NCI-H524 (cell line): ENCODE data around the gene VAMP2.

Source experiments
- DNase-seq, 2 experiments: peaks; one replicate each; lab custom pipeline; 2025; lab: John Stamatoyannopoulos, UW

Gene VAMP2

DNA sequence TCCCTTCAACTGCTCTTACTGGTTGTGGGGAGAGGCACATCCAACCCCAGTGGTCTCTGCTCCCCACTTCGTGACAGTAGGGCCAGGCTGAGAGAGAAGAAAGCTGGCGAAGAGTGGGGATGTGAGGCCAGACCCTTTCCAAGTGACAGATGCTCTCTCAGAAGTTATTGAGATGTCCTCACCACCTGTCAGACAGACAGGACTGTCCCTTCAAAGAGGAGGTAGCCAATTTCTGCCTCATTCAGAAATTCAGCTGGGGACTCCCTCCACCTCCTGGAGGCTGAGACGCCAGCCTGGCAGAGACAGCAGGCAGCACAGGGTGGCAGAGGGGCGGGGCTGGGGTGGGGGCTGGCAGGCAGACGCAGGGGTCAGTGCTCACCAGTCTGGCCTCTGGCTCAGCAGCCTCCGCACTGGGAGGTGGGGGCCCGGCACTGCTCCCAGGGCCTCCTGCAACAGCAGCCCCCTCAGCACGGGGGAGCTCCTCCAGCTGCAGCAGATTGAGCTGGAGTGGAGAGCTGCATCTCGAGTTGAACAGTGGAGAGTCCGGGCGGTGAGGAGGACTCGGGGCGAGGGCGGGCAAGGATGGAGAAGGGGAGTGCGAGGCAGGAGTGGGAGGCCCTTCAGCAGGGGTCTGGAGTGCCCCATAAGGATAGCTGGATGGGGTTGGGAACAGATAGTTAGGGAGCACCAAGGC lies 19.7 kb downstream of the VAMP2 start:
- DNase-seq: peak in 1 of 2 experiments; percentile 27

DNA sequence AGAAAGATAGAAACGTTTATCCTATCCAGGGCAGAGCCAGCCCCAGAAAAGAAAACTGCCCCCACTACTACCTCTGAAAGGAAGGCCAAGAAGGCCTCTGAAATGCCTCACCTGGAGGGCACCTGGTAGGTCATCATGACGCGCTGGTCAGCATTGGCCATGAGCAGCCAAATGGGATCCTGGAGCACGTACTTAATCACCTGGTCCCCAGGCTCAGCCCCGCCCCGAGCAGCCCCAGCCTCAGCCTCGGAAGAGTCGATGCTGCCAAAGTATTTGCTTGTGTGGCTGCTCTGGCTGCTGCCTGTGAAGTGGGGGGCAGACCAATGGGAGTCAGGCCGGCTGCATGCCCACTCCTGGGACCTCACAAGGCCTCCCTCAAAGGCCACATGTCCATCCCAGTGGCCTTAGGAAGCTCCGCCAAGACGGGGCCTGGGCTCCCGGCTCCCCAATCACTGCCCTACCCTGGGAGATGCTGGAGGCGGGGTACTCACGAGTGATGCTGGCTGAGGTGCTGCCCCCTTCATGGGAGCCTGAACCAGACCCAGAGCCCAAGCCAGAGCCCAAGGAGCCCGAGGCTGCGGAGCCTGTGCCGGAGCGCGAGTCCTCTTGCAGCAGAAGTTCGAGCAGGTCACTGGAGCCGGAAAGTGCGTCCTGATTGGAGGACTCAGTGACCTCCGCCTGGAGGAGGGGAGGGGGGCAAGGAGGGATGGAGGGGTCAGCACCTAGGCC lies 20.4 kb downstream of the VAMP2 start:
- DNase-seq: no peak

GRCh38 chr17:8141741-8142140 lies 21.0 kb downstream of the VAMP2 start:
- DNase-seq: no peak

DNA sequence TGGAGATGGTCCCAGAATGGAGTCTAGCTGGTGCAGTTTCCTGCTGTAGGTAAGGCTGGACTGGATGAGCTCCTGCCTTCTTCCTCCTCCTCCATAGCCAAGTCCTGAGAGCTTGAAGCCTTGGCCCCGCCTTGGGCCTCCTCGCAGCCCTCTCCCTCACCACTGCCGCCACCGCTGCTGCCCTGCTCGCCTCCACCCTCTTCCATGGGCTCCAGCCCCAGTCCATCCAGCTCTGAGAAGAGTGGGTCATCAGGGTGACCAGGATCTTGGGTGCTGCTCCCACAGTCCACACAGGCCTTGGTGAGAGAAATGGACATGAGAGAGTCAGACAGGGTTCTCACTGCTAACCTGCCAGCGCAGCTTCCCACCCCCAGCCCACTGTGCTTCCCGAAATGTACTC lies 21.7 kb downstream of the VAMP2 start:
- DNase-seq: no peak

GRCh38 chr17:8140065-8141029 lies 22.4 kb downstream of the VAMP2 start:
- DNase-seq: no peak

GRCh38 chr17:8138672-8139371 lies 23.9 kb downstream of the VAMP2 start:
- peak; percentile 76 to 91 for DNase-seq

DNA sequence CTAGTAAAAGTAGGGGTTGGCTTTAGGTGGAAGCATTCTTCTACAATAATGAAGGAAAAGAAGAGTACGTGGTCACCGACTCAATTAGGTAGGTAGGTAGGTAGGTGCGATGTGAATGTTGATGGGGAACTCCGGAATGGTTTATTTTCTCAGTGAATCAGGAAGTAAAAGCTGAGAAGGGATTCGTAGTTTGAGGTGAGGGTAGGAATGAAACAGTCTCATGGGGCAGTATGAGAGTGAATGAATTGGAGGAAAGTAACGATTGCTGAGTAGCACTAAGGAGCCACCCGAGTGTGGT lies 24.4 kb downstream of the VAMP2 start:
- no peak for DNase-seq

GRCh38 chr17:8137645-8138373 lies 24.9 kb downstream of the VAMP2 start:
- DNase-seq: no peak

- DNase-seq: no peak
These were observed 28.8 kb downstream of the VAMP2 start for GRCh38 chr17:8133941-8134340.

GRCh38 chr17:8133399-8133798 lies 29.3 kb downstream of the VAMP2 start:
- no peak for DNase-seq

DNA sequence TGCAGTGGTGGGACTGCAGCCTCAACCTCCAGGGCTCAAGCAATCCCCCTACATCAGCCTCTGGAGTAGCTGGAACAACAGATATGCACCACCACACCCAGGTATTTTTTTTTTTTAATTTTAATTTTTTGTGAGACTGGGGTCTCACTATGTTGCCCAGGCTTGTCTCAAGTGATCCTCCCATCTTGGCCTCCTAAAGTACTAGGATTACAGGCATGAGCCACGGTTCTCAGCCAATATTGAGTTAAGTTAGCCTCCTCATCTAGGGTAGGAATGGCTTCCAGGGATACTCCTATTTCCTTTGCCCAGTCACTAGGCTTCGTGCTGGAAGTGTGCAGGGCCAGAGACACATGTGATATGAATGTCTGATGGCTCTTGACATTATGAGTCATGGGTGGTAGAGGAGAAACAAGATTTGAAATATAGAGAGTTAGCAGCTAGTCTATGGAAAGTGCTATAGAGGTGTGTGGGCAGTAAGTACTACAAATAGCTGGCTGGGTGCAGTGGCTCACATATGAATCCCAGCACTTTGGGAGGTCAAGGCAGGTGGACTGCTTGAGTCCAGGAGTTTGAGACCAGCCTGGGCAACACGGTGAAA lies 30.8 kb downstream of the VAMP2 start:
- DNase-seq: no peak

GRCh38 chr17:8128125-8128784 lies 34.5 kb downstream of the VAMP2 start:
- no peak for DNase-seq

DNA sequence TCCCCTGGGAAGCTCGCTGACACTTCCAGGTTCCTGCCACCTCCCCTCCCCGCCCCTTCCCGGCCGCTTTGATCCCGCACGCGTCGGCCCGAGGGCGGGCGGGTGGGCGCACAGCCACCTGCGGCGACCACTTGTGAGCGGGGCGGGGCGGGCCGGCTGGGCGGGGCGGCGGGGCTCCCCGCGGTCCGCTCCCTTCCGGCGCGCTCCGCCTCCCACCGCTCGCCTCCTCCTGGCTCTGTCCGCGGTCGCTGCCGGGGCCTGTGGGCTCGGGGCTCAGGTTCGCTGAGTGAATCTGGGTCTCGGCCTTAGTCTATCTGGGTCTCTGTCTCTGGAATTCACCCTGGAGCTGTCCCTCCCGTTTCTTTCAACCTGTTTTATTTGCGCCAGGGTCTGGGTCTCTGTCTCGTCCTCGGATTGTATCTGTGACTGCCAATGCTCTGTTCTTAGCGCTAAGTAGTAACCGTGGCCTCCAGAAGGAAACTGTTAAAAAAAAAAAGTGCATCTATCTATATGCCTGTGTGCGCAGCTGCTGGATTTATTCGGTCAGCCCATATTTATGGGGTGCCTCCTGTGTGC lies 36.2 kb downstream of the VAMP2 start:
- peak in 1 of 2 experiments; percentile 42 for DNase-seq

DNA sequence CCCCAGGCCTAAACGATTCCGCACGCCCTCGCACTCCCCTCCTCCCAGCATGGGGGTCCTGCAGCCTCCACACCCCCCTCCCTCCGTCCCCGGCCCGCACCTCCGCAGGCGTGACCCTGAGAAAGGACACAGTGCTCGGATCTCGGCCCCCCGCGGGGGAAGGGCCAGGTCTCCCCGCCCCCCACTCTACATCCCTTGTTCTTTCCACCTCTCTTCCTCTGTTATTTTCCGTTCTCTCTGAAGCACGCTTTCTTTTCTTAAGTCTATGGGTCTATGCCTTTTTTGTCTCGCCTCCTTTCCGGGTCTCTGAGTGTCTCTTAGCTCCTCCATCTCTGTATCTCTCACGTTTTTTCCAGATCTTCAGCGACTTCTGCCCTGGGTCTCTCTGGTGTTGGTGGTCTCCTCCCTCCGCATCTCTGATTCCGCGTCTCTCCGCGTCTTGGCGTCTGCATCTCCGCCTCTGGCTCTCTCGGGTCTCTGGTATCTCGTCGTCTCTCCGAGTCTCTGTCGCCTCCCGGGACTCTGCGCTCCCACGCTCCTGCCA lies 36.7 kb downstream of the VAMP2 start:
- peak in 1 of 2 experiments; percentile 35 for DNase-seq

GRCh38 chr17:8125154-8125946 lies 37.4 kb downstream of the VAMP2 start:
- DNase-seq: peak in 1 of 2 experiments; percentile 47

DNA sequence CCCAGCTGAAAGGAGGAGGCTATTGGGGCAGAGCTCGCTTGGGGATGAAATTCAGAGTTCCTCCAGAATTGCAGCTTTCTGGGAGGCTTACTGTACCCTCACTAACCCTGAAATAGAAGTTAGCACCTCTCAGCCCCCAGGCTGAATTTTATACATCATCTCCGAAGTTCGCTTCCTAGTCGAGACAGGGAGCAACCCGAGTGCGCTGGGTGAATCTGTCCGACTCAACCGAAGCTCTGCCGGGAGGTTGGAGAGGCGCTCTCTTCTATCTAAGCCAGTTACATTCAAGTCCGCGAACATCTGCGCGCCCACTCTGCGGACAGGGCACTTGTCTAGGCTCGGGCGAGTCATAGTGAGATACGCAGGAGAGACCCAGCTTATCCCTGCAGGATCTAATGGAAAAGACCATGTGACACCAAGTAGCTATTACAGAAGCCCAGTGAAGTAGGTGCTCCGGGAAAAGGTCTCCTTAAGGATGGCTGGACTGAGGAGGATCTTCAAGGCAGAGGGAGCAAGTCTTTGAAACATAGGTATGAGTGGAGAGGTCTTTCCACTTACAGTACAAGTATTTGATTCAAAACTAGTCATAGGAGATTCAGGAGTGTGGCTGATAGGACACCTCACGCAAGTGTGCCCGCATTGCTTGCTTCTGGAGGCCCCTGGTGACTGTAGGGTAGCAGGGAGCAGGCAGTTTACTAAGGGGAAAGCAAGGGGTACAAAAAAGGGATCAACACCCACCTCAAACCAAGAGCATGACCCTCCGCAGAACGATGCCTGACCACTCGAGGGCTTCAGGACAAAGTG lies 38.2 kb downstream of the VAMP2 start:
- DNase-seq: peak in 1 of 2 experiments; percentile 42

DNA sequence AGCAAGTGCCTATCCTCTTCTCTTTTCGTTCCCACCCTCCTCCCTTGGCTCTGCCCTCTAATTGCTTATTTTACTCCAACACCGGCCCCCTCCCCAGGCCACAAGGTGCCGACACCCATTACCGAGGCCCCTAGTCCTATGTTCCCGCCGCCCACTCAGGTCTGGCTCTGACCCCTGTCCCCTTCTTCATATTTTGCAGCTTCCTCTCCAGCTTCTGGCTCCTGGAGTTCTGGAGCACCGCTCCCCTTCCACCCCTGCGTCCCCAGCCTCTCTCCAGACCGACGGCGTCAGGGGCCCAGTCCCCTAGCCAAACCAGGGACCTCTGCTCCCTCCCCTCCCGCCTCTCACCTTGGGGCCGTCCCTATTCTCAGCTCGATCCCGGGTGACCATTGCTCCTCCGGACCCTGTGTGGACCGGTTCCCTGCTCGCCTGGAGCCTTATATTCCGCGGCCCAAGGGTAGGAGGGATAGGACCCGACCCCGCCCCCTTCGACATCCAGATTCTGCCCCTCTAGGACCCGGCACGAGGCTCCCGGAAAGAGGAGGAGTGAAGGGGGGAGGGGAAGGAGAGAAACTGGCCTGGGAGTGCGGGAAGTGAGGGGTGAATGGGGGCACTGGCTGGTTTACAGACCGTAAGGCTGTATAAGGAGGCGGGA lies 38.9 kb downstream of the VAMP2 start, which contains the start of gene HES7:
Gene HES7, minus strand, starts transcription at position 412 of the 655 bp plus-strand sequence. Its CDS starts 22 bp downstream, at position 390.
- peak in 1 of 2 experiments; percentile 23 for DNase-seq
